Measurements from ENCODE around the gene TRAPPC14. TPM values are rescaled to one million over a fixed set of nuclear protein-coding genes. Genes with fewer than 3 reads are reported as not detected.

The TRAPPC14 gene
- total RNA-seq, 1 donor from 2014 or later = 14.9 TPM

DNA sequence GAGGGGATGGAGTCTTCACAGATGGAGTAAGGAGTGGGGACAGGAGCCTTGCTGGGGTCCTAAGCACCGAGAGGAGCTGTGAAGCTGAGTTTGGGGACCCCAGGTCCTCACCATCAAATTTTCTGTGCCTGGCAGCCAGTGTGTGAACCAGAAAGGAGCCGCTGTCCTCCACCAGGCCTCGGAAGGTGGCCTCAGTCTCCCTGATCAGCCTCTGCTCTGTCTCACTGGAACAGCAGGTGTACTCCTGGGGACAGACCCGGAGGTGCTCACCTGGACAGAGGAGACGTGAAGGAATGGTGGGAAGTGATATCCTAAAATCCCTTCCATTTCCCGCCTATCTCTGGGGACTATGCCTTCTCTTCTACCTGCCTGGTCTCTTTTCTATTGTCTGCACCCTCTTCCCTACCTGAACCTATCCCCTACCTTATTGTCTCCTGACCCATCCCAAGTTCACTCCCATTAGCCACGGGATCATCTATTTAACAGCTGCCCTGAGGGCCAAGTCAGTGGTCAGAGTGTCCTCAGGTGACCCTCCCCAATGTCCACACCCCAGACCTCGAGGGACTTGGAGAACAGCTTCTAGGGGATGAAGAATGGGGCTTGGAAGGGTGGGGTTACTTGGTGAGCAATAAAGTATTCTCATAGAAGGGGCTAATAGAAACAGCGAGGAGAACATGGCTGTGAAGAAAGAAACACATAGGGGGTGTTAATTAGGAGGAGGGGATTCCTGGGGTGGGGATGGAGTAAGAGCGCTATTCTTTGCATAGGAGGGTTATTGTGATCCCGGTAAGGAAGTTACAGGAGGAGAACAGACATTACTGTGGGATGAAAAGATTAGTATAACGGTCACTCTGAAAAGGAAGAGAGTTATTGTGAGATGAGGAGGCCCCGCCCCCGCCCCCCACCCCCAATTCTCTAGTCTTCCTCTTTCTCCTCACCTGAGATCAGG is 17.8 kb upstream of the TRAPPC14 start:
- TF ChIP-seq, protein P1, sequence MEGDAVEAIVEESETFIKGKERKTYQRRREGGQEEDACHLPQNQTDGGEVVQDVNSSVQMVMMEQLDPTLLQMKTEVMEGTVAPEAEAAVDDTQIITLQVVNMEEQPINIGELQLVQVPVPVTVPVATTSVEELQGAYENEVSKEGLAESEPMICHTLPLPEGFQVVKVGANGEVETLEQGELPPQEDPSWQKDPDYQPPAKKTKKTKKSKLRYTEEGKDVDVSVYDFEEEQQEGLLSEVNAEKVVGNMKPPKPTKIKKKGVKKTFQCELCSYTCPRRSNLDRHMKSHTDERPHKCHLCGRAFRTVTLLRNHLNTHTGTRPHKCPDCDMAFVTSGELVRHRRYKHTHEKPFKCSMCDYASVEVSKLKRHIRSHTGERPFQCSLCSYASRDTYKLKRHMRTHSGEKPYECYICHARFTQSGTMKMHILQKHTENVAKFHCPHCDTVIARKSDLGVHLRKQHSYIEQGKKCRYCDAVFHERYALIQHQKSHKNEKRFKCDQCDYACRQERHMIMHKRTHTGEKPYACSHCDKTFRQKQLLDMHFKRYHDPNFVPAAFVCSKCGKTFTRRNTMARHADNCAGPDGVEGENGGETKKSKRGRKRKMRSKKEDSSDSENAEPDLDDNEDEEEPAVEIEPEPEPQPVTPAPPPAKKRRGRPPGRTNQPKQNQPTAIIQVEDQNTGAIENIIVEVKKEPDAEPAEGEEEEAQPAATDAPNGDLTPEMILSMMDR (conservative IDR thresholded peaks at IDR 0.05; ENCODE audit: low read depth, low read length) = no peak
- no peak for DNase-seq (ENCODE audit: low read depth)
- peak overlapping the region; percentile 68 for H3K4me3 ChIP-seq (ENCODE audit: low read depth, low read length)

DNA sequence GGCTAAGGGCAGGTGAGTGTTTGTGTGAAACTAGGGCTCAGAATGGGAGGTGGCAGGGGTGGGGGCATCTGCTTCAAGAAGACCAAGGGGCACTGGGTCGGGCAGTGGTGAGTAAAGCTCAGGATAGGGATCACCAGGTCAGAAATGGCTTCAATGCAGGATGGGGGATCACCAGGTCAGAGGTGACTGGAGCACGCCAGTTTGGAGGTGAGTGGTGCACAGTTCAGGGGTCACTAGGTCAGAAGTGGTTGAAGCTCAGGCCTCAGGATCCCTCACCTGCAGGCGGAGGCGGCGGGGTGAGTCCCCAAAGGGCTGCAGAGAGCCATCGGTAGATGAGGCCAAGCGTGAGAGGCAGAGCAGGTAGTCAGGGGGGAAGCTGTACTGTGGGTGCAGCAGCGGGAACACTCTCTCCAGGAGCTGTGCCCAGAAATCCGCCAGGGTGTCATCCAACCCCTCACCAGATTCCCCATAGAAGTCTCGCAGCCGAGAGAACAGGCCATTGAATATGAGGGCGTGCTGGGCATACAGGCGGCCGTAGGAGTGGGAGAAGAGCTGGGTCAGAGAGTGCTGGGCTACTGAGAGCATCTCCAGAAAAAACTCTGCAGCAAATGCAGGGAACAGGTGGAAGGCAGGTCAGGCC is 16.9 kb upstream of the TRAPPC14 start:
- DNase-seq (ENCODE audit: low read depth) = no peak
- H3K4me3 ChIP-seq (ENCODE audit: low read depth, low read length) = no peak overlapping the region
- TF ChIP-seq, protein P1 (conservative IDR thresholded peaks at IDR 0.05; ENCODE audit: low read depth, low read length) = no peak

DNA sequence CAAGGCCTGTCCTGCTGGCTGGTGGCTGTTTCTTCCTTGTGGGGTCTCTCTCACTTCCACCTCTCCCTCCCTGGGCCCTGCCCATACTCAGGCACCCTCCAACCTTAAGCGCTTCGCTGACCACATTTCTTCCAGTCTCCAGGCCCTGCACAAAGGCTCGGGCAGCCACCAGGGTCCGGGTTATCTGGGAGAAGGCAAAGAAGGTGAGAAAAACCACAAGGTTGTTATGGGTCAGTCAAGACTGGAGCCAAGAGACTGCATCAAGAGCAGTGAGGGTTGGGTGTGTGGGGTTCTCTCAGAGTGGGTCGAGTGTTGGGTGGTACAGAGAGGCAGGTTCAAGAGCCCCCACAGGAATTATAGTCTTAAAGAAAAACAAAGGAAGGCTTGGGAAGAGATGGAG is 16.1 kb upstream of the TRAPPC14 start:
- H3K4me3 ChIP-seq (ENCODE audit: low read depth, low read length) = no peak overlapping the region
- no peak for DNase-seq (ENCODE audit: low read depth)
- TF ChIP-seq, protein P1 (conservative IDR thresholded peaks at IDR 0.05; ENCODE audit: low read depth, low read length) = no peak

DNA sequence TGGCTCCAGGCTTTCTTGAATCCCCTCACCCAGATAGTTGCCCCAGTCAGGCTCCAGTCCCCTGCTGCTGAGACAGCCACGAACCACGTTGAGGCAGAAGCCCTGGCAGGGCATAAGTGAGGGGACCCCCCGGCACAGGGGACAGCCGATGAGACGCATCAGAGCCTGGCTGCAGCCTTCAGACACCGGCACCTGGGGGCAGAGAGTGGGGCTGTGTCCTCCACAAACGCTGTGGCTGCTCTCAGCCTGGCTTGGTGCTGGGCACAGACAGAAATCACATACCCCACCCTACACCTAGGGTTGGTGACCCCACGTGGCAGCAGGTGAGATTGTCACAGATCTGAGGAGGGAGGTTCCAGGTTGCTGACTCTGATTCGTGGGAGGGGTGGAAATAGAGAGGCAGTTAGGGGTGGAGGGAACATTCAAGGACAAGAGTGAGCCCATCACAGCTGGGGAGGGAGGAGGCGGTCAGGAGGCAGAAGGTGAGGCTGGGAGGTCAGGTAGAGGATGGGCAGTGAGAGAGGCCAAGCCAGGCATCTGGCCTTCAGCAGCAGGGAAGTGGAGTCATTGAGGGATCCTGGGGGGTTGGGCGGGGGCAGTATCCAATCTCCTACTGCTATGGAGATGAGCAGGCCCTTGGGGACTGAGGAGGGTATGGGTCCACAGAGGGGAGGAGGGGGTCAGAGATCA is 15.4 kb upstream of the TRAPPC14 start:
- no peak for DNase-seq (ENCODE audit: low read depth)
- TF ChIP-seq, protein P1 (conservative IDR thresholded peaks at IDR 0.05; ENCODE audit: low read depth, low read length) = no peak
- no peak overlapping the region for H3K4me3 ChIP-seq (ENCODE audit: low read depth, low read length)

DNA sequence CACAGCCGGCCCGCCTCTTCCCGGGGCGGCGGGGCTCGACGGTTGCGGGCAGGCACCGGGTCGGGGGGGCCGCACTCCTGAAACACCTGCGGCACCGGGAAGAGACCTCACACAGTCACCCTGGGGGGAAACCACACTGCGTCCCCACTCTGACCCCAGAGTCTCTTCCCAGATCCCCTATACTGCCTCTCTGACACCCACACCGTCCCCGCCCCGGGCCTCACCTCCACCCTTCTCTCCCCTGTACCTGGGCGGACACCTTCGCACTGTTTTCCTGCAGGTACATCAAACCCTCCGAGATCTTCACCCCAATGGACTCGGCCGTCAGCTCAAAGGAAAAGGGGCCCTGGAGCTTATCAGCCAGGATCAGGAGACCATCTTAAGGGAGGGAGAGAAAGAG is 13.3 kb upstream of the TRAPPC14 start:
- DNase-seq (ENCODE audit: low read depth) = no peak
- TF ChIP-seq, protein P1 (conservative IDR thresholded peaks at IDR 0.05; ENCODE audit: low read depth, low read length) = no peak
- H3K4me3 ChIP-seq (ENCODE audit: low read depth, low read length) = no peak overlapping the region

DNA sequence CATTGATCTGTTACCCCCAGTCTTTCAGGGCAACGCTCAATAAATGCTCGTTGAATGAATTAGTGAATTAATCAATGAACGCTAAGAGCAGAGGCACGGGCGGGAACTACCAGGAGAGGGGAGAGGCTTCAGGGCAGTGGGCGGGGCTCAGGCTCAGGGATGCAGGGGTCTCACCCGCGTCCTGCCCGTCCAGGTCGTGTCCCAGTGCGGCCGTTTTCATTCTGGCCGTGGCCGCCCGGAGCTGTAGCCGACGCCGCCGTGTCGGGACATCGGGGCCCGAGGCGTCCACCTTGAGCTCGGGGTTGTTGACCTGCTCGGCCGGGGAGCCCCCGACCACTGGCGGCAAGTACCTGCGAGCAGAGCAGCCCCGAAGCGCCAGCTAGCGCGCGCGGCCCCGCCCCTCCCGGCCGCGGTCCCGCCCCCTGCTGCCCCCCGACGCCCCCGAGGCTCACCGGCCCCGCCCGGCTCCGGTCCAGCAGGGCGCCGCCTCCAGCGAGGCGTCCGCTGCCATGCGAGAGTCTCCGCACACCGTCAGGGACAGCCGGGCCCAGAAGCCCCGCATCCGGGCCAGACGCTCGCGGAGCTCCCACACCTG is 12.7 kb upstream of the TRAPPC14 start:
- DNase-seq (ENCODE audit: low read depth) = no peak

More for the DNA sequence above, 12.7 kb upstream of the TRAPPC14 start:
- TF ChIP-seq, protein P1 (conservative IDR thresholded peaks at IDR 0.05; ENCODE audit: low read depth, low read length) = no peak
- peak overlapping the region; percentile 33 for H3K4me3 ChIP-seq (ENCODE audit: low read depth, low read length)
